ENCODE results near the gene COX6B1. TPM values are rescaled to one million over a fixed set of nuclear protein-coding genes. Genes with fewer than 3 reads are reported as not detected.
"Not testable (repeated sequence)": the region's sequence is repeated elsewhere in the genome, so short reads cannot be mapped to it uniquely, and the experiment has no call there.

COX6B1 gene
- total RNA-seq, 2 donors from 2014 or later: 363 to 400 TPM

- Mint-ChIP-seq H3K4me1 (ENCODE audit: low read depth in 2 of 2) (peaks cover 16 to 25% of the 10 kb centered on the region in 2 donors), H3K27ac (peak overlapping the region; percentile 39 to 90), H3K4me3 (peak overlapping the region; percentile 85), H3K9me3 (no peaks in the 10 kb centered on the region), H3K27me3 (no peaks in the 10 kb centered on the region), H3K36me3 (no peaks in the 10 kb centered on the region)
- DNase-seq (ENCODE audit: low spot score) (no peak), ATAC-seq (no peak)
Observed at GRCh38 chr19:35642312-35642711, 5.8 kb upstream of the COX6B1 start.

- H3K4me1 Mint-ChIP-seq (ENCODE audit: low read depth in 2 of 2): peaks cover 16 to 25% of the 10 kb centered on the region in 2 donors
- H3K9me3 Mint-ChIP-seq: no peaks in the 10 kb centered on the region
- H3K27ac Mint-ChIP-seq: peak overlapping the region; percentile 71 to 90
- H3K4me3 Mint-ChIP-seq: peak overlapping the region; percentile 85
- no peaks in the 10 kb centered on the region for H3K27me3 Mint-ChIP-seq
- DNase-seq (ENCODE audit: low spot score) (no peak), ATAC-seq (no peak)
- no peaks in the 10 kb centered on the region for H3K36me3 Mint-ChIP-seq
Observed at GRCh38 chr19:35642798-35643254, 5.3 kb upstream of the COX6B1 start.

- H3K27ac Mint-ChIP-seq: peak overlapping the region; percentile 71 to 90
- no peaks in the 10 kb centered on the region for H3K36me3 Mint-ChIP-seq
- peak; percentile 90 for DNase-seq (ENCODE audit: low spot score)
- no peaks in the 10 kb centered on the region for H3K27me3 Mint-ChIP-seq
- ATAC-seq: peak; percentile 68 to 71
- peaks cover 16 to 25% of the 10 kb centered on the region in 2 donors for H3K4me1 Mint-ChIP-seq (ENCODE audit: low read depth in 2 of 2)
- H3K4me3 Mint-ChIP-seq: peak overlapping the region; percentile 85
- H3K9me3 Mint-ChIP-seq: no peaks in the 10 kb centered on the region
Observed at GRCh38 chr19:35643255-35644205, 4.6 kb upstream of the COX6B1 start.

GRCh38 chr19:35644206-35644986, 3.7 kb upstream of the COX6B1 start:
- ATAC-seq (peak; percentile 92 to 93), DNase-seq (ENCODE audit: low spot score) (peak; percentile 98)
- Mint-ChIP-seq H3K36me3 (no peaks in the 10 kb centered on the region), H3K9me3 (no peaks in the 10 kb centered on the region), H3K27ac (peak overlapping the region; percentile 71 to 90), H3K4me1 (ENCODE audit: low read depth in 2 of 2) (peaks cover 23 to 29% of the 10 kb centered on the region in 2 donors), H3K4me3 (peak overlapping the region; percentile 85), H3K27me3 (no peaks in the 10 kb centered on the region)

- ATAC-seq (peak in 1 of 2 donors; percentile 4), DNase-seq (ENCODE audit: low spot score) (peak; percentile 80)
- Mint-ChIP-seq H3K4me1 (ENCODE audit: low read depth in 2 of 2) (peaks cover 23 to 25% of the 10 kb centered on the region in 2 donors), H3K4me3 (peak overlapping the region; percentile 85), H3K27ac (peak overlapping the region; percentile 71 to 90), H3K27me3 (no peaks in the 10 kb centered on the region), H3K9me3 (no peaks in the 10 kb centered on the region), H3K36me3 (no peaks in the 10 kb centered on the region)
Observed at GRCh38 chr19:35644987-35645679, 3.0 kb upstream of the COX6B1 start.

- no peak for ATAC-seq
- H3K4me3 Mint-ChIP-seq: peak overlapping the region; percentile 85
Observed at GRCh38 chr19:35645680-35646511, 2.2 kb upstream of the COX6B1 start.

GRCh38 chr19:35650581-35650980, 2.5 kb downstream of the COX6B1 start:
- DNase-seq (ENCODE audit: low spot score) (no peak), ATAC-seq (no peak)
- Mint-ChIP-seq H3K4me1 (ENCODE audit: low read depth in 2 of 2) (peaks cover 7 to 19% of the 10 kb centered on the region in 2 donors), H3K4me3 (no peak overlapping the region), H3K36me3 (peaks cover 5% of the 10 kb centered on the region), H3K27ac (no peak overlapping the region), H3K9me3 (no peaks in the 10 kb centered on the region), H3K27me3 (no peaks in the 10 kb centered on the region)

More at GRCh38 chr19:35645680-35646511, 2.2 kb upstream of the COX6B1 start:
- Mint-ChIP-seq H3K27me3 (no peaks in the 10 kb centered on the region), H3K27ac (peak overlapping the region; percentile 71 to 90), H3K36me3 (no peaks in the 10 kb centered on the region), H3K9me3 (no peaks in the 10 kb centered on the region), H3K4me1 (ENCODE audit: low read depth in 2 of 2) (peaks cover 23 to 27% of the 10 kb centered on the region in 2 donors)
- DNase-seq (ENCODE audit: low spot score): no peak

- ATAC-seq: not testable (repeated sequence)
Observed at GRCh38 chr19:35654828-35655227, 6.7 kb downstream of the COX6B1 start.

GRCh38 chr19:35655600-35655999, 7.5 kb downstream of the COX6B1 start:
- no peak overlapping the region for H3K4me3 Mint-ChIP-seq
- peaks cover 0 to 21% of the 10 kb centered on the region in 2 donors for H3K4me1 Mint-ChIP-seq (ENCODE audit: low read depth in 2 of 2)
- no peaks in the 10 kb centered on the region for H3K9me3 Mint-ChIP-seq
- peaks cover 18% of the 10 kb centered on the region for H3K36me3 Mint-ChIP-seq
- ATAC-seq (no peak), DNase-seq (ENCODE audit: low spot score) (no peak)
- no peak overlapping the region for H3K27ac Mint-ChIP-seq
- H3K27me3 Mint-ChIP-seq: no peaks in the 10 kb centered on the region

More at GRCh38 chr19:35654828-35655227, 6.7 kb downstream of the COX6B1 start:
- H3K27me3 Mint-ChIP-seq, H3K4me3 Mint-ChIP-seq, H3K27ac Mint-ChIP-seq, H3K9me3 Mint-ChIP-seq: not testable (repeated sequence)
- H3K4me1 Mint-ChIP-seq (ENCODE audit: low read depth in 2 of 2): peaks cover 0 to 21% of the 10 kb centered on the region in 2 donors
- peak; percentile 44 for DNase-seq (ENCODE audit: low spot score)
- H3K36me3 Mint-ChIP-seq: peaks cover 18% of the 10 kb centered on the region

GRCh38 chr19:35656700-35657099, 8.6 kb downstream of the COX6B1 start:
- Mint-ChIP-seq H3K27me3 (no peaks in the 10 kb centered on the region), H3K4me3 (no peak overlapping the region), H3K36me3 (peaks cover 18% of the 10 kb centered on the region), H3K9me3 (no peaks in the 10 kb centered on the region), H3K27ac (no peak overlapping the region), H3K4me1 (ENCODE audit: low read depth in 2 of 2) (peaks cover 0 to 14% of the 10 kb centered on the region in 2 donors)
- DNase-seq (ENCODE audit: low spot score): no peak
- no peak for ATAC-seq

GRCh38 chr19:35657904-35658700, 10.0 kb downstream of the COX6B1 start:
- no peak for ATAC-seq
- no peak for DNase-seq (ENCODE audit: low spot score)
- no peaks in the 10 kb centered on the region for H3K9me3 Mint-ChIP-seq
- H3K27me3 Mint-ChIP-seq: no peaks in the 10 kb centered on the region
- peaks cover 0 to 10% of the 10 kb centered on the region in 2 donors for H3K4me1 Mint-ChIP-seq (ENCODE audit: low read depth in 2 of 2)
- H3K36me3 Mint-ChIP-seq: peaks cover 23% of the 10 kb centered on the region
- H3K4me3 Mint-ChIP-seq: no peak overlapping the region
- no peak overlapping the region for H3K27ac Mint-ChIP-seq

- H3K4me3 Mint-ChIP-seq: no peak overlapping the region
- H3K9me3 Mint-ChIP-seq: no peaks in the 10 kb centered on the region
- ATAC-seq (no peak), DNase-seq (ENCODE audit: low spot score) (no peak)
- no peaks in the 10 kb centered on the region for H3K27me3 Mint-ChIP-seq
- H3K27ac Mint-ChIP-seq: no peak overlapping the region
- H3K36me3 Mint-ChIP-seq: peaks cover 12% of the 10 kb centered on the region
- H3K4me1 Mint-ChIP-seq (ENCODE audit: low read depth in 2 of 2): peaks cover 0 to 4% of the 10 kb centered on the region in 2 donors
Observed at GRCh38 chr19:35661995-35662340, 13.8 kb downstream of the COX6B1 start.

All from natural killer cell treated with Interleukin-12 subunit alpha and Interleukin-12 subunit beta and Interleukin-15 and Interleukin-18, amount 100 ng/mL, for 72 hours (primary cell).